Measurements from ENCODE around the gene MYCBP2.

MYCBP2 gene

DNA sequence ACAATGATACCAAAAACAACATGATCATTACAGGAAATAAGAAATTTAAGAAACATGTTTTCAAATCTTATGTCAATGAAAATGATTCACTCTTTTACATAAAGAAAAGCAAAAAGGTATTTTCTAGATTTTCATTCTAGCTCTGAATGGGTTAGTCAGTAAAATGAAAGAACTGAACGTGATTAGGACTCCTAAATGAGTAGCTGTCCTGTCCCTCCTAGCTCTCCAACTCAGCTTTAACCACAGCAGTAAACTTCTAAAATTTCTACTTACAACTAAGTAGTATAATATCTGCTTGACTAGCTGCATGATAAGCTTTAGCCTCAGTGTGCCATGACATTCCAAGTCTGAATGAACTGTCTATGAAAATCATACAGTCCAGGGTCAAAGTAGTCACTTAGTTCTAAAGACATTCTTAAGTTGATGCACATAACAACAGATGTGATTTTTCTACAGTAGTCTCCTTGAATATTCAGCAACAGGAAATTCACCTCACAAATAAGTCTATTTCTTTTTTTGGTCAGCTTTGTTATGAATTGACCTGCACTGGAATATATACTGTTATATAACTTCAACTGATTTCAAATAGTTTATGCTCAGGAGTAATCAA is 136.4 kb downstream of the MYCBP2 start:
- no peak for DNase-seq

DNA sequence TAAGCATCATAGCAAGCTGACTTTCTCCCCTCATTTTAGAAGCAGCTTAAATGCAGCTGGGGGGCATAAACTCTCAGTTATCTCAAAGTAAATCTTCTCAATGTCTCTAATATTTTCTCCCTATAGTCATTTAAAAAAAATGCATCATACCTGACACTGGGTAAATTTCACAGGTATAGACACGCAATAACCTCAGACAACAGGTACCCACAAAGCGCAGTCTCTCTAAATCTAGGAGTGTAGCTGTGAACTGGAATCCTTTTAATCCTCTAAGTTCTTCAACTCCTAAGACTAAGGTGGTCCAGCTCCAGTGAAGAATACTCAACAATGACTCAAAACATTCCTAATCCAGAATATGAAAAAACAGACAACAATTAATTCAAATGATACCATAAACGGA is 141.2 kb downstream of the MYCBP2 start:
- DNase-seq, result no peak

DNA sequence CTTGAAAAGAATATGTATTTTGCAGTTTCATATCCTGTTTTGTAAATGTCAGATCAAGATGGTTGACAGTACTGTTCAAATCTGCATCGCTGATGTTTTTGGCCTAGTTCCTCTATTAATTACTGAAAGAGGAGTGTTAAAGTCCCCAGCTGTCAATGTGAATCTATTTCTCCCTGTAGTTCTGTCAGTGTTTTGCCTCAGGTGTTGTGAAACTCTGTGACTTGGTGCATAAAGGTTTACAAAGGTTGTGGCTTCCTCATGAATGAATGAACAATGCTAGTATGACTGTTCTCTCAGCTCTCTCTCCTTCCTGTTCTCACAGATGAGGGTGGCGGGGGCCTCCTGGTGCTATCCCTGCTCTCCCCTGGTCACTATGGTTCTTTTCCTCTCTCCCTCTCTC is 142.4 kb downstream of the MYCBP2 start:
- DNase-seq, result no peak

DNA sequence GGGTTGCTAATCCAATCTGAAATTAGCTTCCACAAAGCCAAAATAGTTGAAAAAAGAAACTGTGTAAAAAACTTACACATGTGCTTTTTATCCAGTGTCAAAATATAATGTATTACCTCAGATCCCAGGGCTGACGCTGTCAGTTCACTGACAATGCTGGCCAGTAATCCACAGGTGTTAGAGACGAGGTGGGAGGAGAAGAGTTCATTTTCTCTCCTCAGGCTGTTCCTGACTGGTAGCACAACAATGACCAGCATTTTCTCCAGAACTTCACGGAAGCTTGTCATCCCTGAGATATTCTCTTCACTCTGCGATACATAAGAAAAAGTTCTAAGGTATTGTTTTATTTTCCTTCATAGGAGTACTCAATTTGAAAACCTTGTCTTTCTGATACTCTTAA is 146.9 kb downstream of the MYCBP2 start:
- no peak for DNase-seq

DNA sequence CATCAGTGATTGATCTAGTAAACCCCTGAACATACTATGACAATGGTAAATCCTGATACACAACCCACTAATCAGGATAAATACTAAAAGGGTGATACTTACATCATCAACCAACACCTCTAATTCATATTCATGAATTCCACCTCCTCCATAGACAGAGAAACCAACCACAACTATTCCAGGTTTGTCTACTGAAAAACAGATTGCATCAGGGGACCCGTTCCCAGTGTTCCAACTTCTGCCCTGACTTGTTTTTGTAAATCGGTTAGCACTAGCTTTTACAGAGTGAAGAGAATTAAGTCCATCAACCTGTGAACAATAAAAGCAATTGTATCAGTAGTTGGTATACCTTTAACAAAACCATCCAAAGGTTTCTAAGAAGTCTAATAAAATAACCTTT is 149.2 kb downstream of the MYCBP2 start:
- no peak for DNase-seq

DNA sequence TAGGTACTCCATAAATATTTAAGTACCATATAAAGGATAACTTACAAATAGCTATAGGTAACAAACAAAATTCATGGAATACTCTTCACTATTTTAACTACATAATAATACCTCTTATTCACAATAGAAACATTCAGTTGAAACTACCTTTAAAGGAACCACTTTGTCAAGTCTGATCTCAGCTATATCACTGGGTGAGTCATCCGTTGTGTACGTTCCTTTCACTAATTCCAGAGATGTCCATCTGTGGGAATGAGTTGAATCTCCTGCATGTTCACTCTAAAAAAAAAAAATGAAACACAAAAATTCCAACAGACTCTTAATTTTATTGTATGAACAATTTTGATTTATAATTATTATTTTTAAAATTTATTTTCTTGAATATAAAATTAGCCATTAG is 150.5 kb downstream of the MYCBP2 start:
- no peak for DNase-seq

DNA sequence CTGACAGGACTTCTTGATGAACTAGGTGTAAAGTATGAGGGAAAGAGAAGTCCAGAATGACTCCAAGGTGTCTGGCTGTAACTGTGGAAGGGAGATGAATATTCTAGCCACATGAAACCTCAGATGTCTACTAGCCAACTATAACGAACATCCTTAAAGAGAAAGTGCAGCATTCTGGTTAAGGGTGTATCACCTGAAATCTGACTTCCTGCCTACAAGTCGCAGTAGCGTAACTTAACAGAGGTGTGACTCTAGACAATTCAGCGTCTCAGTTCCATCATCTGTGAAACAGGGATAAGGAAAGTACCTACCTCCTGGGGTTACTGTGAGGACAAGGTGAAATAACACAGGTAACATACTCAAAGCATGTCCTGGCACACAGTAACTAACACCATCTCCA is 154.2 kb downstream of the MYCBP2 start:
- DNase-seq, result no peak

DNA sequence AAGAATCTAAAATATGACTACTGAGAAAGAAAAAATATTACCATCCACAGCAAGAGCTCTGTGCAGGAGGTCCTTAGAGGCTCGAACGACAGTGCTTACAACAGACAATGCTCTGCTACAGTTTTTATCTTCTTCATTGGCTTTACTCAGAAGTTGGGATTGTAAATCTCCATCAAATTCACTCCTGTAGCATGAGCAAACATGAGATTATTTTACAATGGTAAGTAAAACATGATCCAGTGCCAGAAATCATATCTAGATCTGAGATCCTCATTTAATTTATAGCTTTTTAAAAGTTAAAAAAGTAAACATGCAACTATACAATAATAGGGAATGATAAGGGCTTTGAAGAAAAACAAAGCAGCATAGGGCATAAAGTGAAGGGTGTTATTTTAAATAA is 155.4 kb downstream of the MYCBP2 start:
- DNase-seq, result no peak

DNA sequence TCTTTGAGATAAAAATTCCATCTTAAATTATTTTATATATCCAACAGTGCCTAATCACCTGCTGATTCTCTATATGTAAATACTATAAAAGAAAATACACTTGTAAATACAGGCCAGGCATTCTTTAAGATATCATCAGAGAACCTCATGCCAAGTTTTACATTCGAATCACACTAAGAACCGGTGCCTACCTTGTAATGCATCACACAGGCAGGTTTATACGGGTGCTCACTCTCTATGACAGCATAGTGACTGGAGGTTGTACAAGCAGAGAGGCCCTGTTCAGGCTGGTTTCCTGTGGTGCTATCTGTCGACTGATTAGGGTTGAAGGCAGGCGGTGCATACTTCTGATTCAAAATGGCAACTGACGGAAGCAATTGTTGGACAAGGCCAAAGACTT is 158.7 kb downstream of the MYCBP2 start:
- no peak for DNase-seq

DNA sequence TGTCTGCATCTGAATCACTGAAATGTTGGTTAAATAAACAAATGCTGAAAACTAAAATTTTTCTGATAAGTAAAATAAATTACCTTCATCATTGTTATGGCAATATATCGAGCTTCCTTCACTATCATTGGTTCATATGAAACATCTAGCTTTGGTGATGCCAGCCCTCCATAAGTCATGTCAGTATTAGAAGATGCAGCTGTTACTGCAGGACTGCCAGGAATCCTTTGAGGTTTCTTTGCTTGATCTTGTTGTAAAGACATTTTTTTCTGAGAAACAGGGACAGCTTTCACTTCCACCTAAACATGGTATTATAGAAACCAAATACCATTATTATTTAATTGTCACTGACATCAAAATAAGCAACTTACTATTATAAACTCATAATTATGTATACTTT is 176.2 kb downstream of the MYCBP2 start:
- DNase-seq, result no peak

DNA sequence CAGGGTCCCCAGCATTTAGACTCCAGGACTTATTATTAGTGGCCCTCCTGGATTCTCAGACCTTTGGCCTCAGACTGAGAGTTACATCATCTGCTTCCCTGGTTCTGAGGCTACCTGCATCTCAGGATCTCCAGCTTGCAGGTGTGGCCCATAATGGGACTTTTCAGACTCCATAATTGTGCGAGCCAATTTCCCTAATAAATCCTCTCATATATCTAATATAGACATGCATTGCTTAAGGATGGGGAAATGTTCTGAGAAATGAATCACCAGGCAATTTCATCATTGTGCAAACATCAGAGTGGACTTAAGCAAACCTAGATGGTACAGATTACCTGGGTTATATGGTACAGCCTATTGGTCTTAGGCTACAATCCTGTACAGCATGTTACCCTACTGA is 183.5 kb downstream of the MYCBP2 start:
- DNase-seq, result no peak

DNA sequence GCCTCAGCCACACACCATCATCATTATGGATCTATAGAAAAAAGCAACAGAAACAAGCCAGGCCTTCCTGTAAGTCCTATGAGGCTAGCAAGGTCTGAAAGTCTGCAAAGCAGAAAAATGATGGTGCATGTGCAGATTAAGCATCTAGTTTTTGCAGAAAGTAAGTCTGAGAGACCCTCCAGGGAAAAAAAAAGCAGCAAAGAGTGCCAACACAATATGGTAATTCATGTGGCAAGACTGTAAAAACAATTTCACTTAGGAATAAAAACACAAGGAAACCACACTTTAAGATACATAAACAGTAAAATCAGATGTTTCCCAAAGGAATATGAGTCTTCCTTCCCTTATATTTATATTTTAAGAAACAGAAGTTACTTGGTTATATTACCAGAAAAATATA is 187.6 kb downstream of the MYCBP2 start:
- no peak for DNase-seq

DNA sequence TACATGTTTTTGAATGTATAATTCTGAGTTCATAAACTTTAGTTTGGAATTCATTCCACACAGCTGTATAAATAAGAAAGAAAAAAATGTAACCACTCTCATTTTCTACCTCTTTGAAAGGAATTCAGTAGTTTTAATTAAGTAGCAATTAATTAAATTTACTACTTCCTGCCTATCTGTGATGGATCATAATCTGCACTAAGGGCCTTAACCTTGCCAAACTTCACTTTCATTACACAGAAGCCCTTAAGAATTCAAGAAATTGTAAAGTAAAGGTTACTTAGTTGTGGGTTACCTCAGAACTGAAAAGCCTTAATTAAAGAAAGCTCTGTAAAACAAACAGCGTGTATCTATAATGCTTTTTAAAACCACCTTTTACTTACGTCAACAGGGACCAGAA is 188.1 kb downstream of the MYCBP2 start:
- no peak for DNase-seq

DNA sequence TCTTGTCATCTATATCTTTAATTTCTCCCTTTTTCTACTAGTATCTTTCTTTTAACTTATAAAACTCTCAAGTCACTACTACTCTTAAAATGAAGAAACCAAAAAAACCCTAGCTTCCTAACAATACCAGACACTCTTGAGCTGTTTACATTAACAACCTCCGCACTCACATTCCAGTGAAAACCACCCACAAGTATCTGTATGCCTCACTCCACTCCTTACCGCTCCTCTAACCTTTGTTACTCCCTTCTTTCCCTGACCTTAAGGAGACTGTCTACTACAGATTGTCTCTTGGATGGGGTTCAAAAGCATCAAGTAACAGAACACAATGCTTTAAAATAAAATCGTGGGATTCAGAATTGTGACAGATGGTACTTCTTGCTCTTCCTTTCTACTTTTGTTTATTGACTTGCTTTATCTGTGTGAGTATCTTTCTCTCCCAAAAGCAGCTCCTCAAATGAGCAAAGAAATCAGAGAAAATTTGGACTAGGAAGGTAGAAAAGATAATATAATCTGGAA is 189.9 kb downstream of the MYCBP2 start:
- no peak for DNase-seq

DNA sequence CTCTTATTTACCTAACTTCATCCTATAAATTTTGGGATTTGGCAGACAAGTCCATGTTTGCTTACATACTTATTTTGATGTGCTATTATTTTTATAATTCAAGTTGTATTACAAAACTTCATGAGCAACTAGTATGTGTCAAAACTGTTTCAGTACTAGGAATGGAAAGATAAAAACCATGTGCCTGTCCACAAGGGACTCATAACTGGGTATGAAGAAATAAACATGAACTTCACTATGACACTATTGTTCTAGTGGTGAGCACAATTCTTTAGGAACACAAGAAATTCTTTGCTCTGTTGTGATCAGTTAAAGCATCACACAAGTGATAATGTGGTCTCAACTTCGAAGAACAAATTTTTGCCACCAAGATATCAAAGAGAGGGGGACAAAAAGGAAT is 202.5 kb downstream of the MYCBP2 start:
- no peak for DNase-seq

DNA sequence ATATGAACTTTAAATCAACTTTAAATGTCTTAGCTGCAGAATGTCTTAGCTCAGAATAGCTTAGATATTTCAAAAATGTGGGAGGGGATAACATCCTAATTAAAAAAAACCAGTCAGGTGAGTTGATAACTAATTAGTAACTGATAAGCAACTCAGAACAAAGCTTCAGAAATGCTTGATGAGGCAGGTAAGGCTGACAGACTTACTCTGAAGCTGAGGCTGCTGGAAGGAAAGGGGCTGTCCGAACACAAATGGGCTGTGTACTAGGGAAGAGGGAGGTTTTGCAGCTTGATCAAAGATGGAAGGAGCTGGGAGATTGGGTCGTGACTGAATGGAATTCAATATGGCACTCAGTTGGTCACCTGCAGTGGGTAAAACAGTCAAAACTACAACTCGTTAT is 208.8 kb downstream of the MYCBP2 start:
- DNase-seq, result no peak

DNA sequence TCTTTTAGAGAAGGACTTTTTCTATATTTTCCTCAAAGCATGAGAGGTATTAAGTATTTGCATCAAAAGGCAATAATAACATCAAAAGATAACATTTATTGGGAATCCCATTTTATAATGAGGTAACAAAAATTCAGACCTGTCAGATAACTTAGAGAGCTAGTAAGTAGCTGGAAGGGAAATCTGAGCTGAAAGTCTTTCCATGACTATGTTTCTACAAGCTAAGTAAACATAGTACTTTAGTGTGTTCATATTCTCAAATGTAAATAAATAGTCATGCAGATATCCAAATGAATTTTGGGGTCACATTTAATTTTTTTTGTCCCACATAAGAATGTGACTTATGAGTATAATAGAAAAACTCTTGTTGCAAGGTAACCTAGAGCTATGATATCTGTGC is 212.6 kb downstream of the MYCBP2 start:
- no peak for DNase-seq

DNA sequence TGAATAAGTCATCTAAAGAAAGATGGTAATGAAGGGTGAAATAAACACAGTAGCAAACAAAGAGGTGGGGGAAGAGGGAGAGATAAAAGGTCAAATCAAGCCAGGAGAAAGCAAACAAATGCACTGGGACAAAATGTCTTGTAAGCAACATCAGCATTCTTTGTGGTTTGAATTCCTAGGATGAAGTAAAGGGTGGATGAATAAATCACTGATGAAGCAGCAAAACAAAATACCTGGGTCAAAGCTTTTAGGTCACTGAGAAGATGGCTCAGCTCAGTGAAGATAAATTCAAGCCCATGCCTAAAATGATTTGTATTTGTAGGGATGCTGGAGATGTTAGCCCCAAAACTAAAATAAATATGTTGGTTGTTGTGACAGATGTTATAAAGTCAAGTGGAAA is 213.4 kb downstream of the MYCBP2 start:
- no peak for DNase-seq

DNA sequence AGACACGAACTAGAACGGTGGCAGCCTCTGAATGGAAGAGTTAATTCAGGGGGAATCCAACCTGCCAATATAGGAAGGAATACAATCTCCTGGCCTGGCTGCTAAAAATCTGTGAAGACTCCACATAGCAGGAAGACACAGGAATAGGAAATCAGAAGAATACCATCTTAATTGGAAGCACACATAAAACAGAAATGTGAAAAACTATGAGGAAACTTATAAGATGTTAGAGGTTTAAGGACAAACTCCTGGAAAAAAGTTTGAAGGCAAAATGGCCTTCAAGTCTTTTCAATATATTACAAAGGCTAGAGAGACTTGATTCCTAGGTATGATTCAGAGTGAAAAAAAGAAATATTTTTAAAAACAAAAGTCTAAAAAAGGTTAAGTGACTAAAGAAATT is 221.8 kb downstream of the MYCBP2 start:
- DNase-seq, result no peak

DNA sequence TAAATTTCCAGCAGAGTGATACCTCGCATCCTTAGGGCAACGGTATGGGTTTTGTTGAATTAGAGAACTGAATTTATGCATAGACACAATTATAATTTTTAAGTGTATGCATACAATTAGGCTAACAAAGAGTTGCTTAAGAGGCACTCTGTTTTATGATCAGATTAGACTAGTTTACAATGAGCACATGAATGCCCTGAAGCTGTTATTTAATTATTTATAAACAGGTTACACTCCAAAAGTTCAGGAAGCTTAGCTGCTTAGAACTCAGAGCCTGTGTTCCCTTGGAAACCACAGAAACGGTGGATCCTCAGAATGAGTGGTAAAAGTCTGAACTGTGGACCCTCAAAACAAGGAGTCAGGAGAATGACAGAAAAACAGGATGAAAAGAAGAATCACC is 227.5 kb downstream of the MYCBP2 start:
- no peak for DNase-seq

DNA sequence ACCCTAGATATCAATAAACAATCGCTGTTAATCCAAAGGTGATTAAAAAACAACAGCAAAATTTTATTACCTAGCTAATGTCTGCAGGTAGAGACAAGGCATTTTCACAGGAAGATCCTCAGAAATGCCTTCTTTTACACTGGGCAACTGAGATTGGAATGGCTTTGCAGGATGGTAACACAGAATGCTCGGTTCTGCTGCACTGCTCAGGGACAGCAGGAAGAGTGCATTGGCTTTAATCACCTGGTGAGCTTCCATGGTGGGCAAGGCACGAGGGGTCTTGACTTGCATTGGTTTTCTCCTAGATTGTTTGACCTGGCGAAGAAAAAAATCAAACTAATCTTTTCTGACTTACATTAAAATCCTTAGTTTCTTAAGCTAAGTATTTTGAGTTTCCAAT is 231.6 kb downstream of the MYCBP2 start:
- no peak for DNase-seq

DNA sequence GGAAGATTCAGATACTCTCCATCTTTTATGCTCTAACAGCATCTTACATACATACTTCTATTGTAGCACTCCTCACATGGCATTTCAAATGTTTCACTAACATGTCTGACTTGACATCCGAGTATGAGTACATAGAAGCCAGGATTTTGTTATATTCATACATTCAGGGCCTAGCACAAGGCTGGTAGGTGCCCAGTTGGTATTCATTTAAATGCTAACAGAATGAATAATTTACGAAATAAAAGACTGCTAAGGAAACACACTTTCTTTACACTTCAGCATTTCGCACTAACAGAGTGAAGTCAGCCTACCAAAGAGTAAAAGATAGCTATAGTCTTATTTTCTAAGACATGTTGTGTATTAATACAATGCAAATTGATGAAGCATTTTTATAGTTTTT is 232.1 kb downstream of the MYCBP2 start:
- DNase-seq, result no peak

DNA sequence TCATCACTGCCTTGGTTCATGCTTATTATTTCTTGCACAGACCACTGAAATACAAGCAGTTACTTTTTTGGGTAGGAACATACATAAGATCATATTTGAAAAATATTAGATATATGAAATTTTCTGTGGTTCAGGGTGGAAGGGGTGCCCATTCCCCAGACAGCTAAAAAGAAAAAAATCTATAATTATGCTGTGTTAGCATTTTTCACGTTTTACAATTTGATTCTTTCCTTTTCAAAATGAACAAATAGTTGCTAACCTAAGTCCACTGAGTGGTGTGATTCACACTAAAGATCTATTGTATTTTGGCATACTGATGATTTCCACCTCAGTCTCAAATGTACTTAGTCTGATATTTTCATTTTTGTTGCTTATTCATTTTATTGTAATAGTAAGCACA is 233.2 kb downstream of the MYCBP2 start:
- no peak for DNase-seq

DNA sequence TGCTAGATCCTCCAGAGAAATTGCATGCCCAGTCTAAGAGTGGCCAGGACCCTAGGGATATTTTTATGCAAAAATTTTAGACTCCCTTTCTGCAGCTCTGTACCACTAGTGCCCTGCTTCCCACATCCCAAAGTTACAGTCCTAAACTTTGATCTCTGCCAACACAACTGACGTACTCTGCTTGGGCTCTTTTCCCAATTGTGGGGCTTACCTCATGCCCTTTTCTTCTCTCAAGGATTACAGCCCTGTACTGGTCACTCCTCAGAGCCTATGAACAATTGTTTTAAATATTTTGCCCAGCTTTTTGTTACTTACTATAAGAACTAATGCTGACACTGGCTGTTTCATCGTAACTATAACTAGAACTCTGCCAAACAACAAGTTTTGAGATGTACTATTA is 242.1 kb downstream of the MYCBP2 start:
- no peak for DNase-seq

DNA sequence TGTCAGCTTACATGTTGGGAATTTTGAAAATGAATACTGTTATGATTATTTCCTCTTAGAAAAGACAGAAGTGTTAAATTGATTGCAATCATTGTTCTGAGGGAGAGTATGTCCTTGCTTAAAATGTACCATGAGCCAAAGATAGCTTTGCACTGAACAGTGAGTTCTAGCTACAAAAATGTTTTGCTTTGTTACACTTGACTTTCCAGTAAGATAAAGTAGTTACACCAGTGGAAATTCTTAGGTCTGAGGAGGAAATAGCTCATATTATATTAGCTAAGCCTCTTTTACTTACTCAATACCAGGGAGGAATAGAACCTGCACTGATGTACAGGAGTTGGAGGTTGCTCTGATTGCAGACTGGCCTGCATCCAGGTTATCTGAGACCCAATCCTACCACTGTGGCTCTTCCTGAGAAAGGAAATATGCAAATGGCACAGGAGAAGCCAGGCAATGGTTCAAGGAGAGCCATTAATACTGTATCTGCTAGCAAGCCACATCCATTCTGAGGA is 246.9 kb downstream of the MYCBP2 start:
- no peak for DNase-seq

DNA sequence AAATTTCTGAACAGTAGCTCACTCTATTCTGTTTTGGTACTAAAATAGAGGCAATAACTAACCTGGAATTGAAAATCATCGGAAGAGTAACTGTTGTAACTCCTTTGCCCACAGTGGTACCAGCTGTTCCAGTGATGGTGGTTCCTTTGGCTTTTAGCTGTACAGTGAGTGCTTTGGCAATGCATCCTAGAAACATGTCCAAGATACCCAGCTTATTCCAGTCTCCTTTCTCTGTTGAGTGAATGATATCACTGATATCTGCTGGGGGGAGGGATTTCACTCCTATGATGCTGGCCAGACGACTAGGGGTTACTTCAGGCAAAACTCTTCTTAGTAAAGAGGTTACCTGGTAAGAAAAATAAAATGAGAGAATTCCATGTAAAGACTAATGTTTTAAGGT is 259.4 kb downstream of the MYCBP2 start:
- no peak for DNase-seq

All from activated CD8-positive, alpha-beta memory T cell treated with anti-CD3 and anti-CD28 coated beads for 24 hours (primary cell).